Glutamatergic neuron (in vitro differentiated cells): ENCODE results near the gene DYNLT2B. TPM values are rescaled to one million over a fixed set of nuclear protein-coding genes. Genes with fewer than 3 reads are reported as not detected.

Experiments
- DNase-seq: peaks from one replicate; pipeline ENCODE4 v3.0.0; 2022
- H3K27ac Mint-ChIP-seq: one replicate; pipeline ENCODE4 v1.8.0; 2020; ENCODE audit warnings: mild to moderate bottlenecking, mixed read lengths, inconsistent platforms; ENCODE audit not compliant: unreplicated experiment
- H3K27me3 Mint-ChIP-seq: one replicate; pipeline ENCODE4 v1.8.0; 2020; ENCODE audit warnings: mild to moderate bottlenecking, moderate library complexity, mixed read lengths, inconsistent platforms; ENCODE audit not compliant: unreplicated experiment
- H3K36me3 Mint-ChIP-seq: one replicate; pipeline ENCODE4 v1.8.0; 2020; ENCODE audit warnings: mild to moderate bottlenecking, mixed read lengths, inconsistent platforms; ENCODE audit not compliant: unreplicated experiment
- H3K4me1 Mint-ChIP-seq: one replicate; pipeline ENCODE4 v1.8.0; 2020; ENCODE audit warnings: mild to moderate bottlenecking, low read depth, mixed read lengths, inconsistent platforms; ENCODE audit not compliant: unreplicated experiment
- H3K4me3 Mint-ChIP-seq: one replicate; pipeline ENCODE4 v1.8.0; 2020; ENCODE audit warnings: mild to moderate bottlenecking, mixed read lengths, inconsistent platforms; ENCODE audit not compliant: unreplicated experiment
- H3K9me3 Mint-ChIP-seq: one replicate; pipeline ENCODE4 v1.8.0; 2020; ENCODE audit warnings: mild to moderate bottlenecking, moderate library complexity, mixed read lengths, inconsistent platforms; ENCODE audit not compliant: unreplicated experiment
- CTCF ChIP-seq: fragments of 200-600 bp; sonication (generic); IDR thresholded peaks from one replicate; pipeline ENCODE4 v1.5.0; 2021; ENCODE audit not compliant: partially characterized antibody, unreplicated experiment
- total RNA-seq: library from RNA; stranded (reverse); fragmentation: NEBNext Ultra II Directional; extraction: Animal tissue kit (Norgen Biotek cat#: 25700); gene quantifications from one replicate; pipeline ENCODE4 v1.2.1, GENCODE V29; 2021; ENCODE audit not compliant: unreplicated experiment

Gene DYNLT2B
- total RNA-seq, 1 donor from 2014 or later = 14.8 TPM

GRCh38 chr3:196356556-196356955, 38.5 kb upstream of the DYNLT2B start:
- Mint-ChIP-seq H3K36me3 (peaks cover 21% of the 10 kb centered on the region), H3K4me1 (peaks cover 8% of the 10 kb centered on the region), H3K4me3 (no peak overlapping the region), H3K27me3 (peaks cover 3% of the 10 kb centered on the region), H3K9me3 (peaks cover 5% of the 10 kb centered on the region), H3K27ac (no peak overlapping the region)
- no peak for TF ChIP-seq CTCF
- DNase-seq = no peak

- peaks cover 5% of the 10 kb centered on the region for H3K9me3 Mint-ChIP-seq
- peaks cover 16% of the 10 kb centered on the region for H3K36me3 Mint-ChIP-seq
- H3K4me3 Mint-ChIP-seq = no peak overlapping the region
- peaks cover 3% of the 10 kb centered on the region for H3K27me3 Mint-ChIP-seq
- TF ChIP-seq CTCF = no peak
- no peak for DNase-seq
- no peak overlapping the region for H3K27ac Mint-ChIP-seq
- H3K4me1 Mint-ChIP-seq = peaks cover 8% of the 10 kb centered on the region
These were observed 37.6 kb upstream of the DYNLT2B start for GRCh38 chr3:196355668-196356067.

GRCh38 chr3:196354132-196354531, 36.1 kb upstream of the DYNLT2B start:
- TF ChIP-seq CTCF = no peak
- Mint-ChIP-seq H3K36me3 (peaks cover 8% of the 10 kb centered on the region), H3K9me3 (peaks cover 2% of the 10 kb centered on the region), H3K4me3 (no peak overlapping the region), H3K4me1 (peaks cover 8% of the 10 kb centered on the region), H3K27me3 (peaks cover 2% of the 10 kb centered on the region), H3K27ac (no peak overlapping the region)
- DNase-seq = no peak

- H3K27me3 Mint-ChIP-seq = peaks cover 2% of the 10 kb centered on the region
- TF ChIP-seq CTCF = no peak
- no peak overlapping the region for H3K4me3 Mint-ChIP-seq
- H3K27ac Mint-ChIP-seq = no peak overlapping the region
- H3K4me1 Mint-ChIP-seq = peaks cover 8% of the 10 kb centered on the region
- DNase-seq = no peak
- peaks cover 4% of the 10 kb centered on the region for H3K36me3 Mint-ChIP-seq
- no peaks in the 10 kb centered on the region for H3K9me3 Mint-ChIP-seq
These were observed 33.5 kb upstream of the DYNLT2B start for GRCh38 chr3:196351541-196351940.

GRCh38 chr3:196350067-196350466, 32.0 kb upstream of the DYNLT2B start:
- H3K4me3 Mint-ChIP-seq = no peak overlapping the region
- H3K27ac Mint-ChIP-seq = no peak overlapping the region
- DNase-seq = no peak
- H3K9me3 Mint-ChIP-seq = no peaks in the 10 kb centered on the region
- peaks cover 7% of the 10 kb centered on the region for H3K36me3 Mint-ChIP-seq
- TF ChIP-seq CTCF = no peak
- H3K4me1 Mint-ChIP-seq = no peaks in the 10 kb centered on the region
- peaks cover 2% of the 10 kb centered on the region for H3K27me3 Mint-ChIP-seq
